GM19025 (cell line): ENCODE data around the gene NEK3.
"Not testable (repeated sequence)": the region's sequence is repeated elsewhere in the genome, so short reads cannot be mapped to it uniquely, and the experiment has no call there.

Experiments used
- ATAC-seq: cut with Tn5 transposase; IDR thresholded peaks from one replicate; pipeline ENCODE4 v1.9.1; 2021; ENCODE audit warnings: mild to moderate bottlenecking, low read depth, moderate library complexity; ENCODE audit not compliant: unreplicated experiment

The NEK3 gene

GRCh38 chr13:52127783-52128702 is 31.4 kb downstream of the NEK3 start:
- ATAC-seq, result peak; percentile 45

- ATAC-seq, result peak; percentile 17
These were observed 32.0 kb downstream of the NEK3 start for GRCh38 chr13:52127378-52127777.

- no peak for ATAC-seq
These were observed 33.9 kb downstream of the NEK3 start for GRCh38 chr13:52125547-52125946.

GRCh38 chr13:52118595-52118994 is 40.8 kb downstream of the NEK3 start:
- ATAC-seq, result no peak

- no peak for ATAC-seq
These were observed 41.3 kb downstream of the NEK3 start for GRCh38 chr13:52118095-52118494.

- ATAC-seq, result no peak
These were observed 46.8 kb downstream of the NEK3 start for GRCh38 chr13:52112591-52112990.

GRCh38 chr13:52109116-52109670 is 50.2 kb downstream of the NEK3 start:
- ATAC-seq, result no peak

- ATAC-seq, result no peak
These were observed 53.6 kb downstream of the NEK3 start for GRCh38 chr13:52105841-52106240.

- ATAC-seq, result no peak
These were observed 54.8 kb downstream of the NEK3 start for GRCh38 chr13:52104624-52105023.

GRCh38 chr13:52103386-52103785 is 56.0 kb downstream of the NEK3 start:
- no peak for ATAC-seq

GRCh38 chr13:52102423-52102822 is 57.0 kb downstream of the NEK3 start:
- not testable (repeated sequence) for ATAC-seq

GRCh38 chr13:52097197-52097596 is 62.2 kb downstream of the NEK3 start:
- ATAC-seq, result no peak

- no peak for ATAC-seq
These were observed 62.6 kb downstream of the NEK3 start for GRCh38 chr13:52096748-52097147.

GRCh38 chr13:52096062-52096461 is 63.3 kb downstream of the NEK3 start:
- ATAC-seq, result no peak

GRCh38 chr13:52092087-52092486 is 67.3 kb downstream of the NEK3 start:
- ATAC-seq, result no peak

GRCh38 chr13:52091473-52091872 is 67.9 kb downstream of the NEK3 start:
- no peak for ATAC-seq

GRCh38 chr13:52085421-52085820 is 74.0 kb downstream of the NEK3 start:
- no peak for ATAC-seq

GRCh38 chr13:52084981-52085380 is 74.4 kb downstream of the NEK3 start:
- not testable (repeated sequence) for ATAC-seq
